ENCODE data around the gene RARB. TPM values are rescaled to one million over a fixed set of nuclear protein-coding genes. Genes with fewer than 3 reads are reported as not detected.

RARB gene
- polyA plus RNA-seq, 1 donor (not counting 4 experiments of a cell fraction or from before 2014, with no cell fraction given), result 0.03 TPM

DNA sequence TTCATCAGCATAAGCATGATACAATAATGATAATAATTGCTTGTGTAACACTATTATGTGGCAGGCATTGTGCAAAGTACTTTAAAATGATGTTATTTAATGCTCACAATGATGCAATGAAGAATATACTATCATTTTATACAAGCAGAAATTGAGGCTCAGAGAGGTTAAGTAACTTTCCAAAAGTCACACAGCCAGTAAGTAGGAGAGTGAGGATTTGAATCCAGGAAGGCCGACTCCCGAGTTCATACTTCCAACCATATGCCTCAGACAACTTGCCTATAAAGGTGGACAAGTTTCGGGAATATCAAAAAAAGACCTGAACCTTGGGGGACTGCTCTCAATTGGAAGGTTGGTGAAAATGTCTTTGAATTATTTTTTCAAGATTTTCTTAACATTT, 19.9 kb downstream of the RARB start:
- Histone ChIP-seq H3K4me1 (ENCODE audit: control insufficient read depth, extremely low read depth, insufficient read depth, low read length) (no peaks in the 10 kb centered on the region), H3K27me3 (ENCODE audit: control insufficient read depth, extremely low read depth, insufficient read depth, low read length) (no peaks in the 10 kb centered on the region), H4K20me1 (ENCODE audit: control insufficient read depth, extremely low read depth, insufficient read depth, low read length) (no peaks in the 10 kb centered on the region), H3K9me3 (ENCODE audit: control insufficient read depth, low read depth, low read length) (no peaks in the 10 kb centered on the region), H3K9ac (ENCODE audit: control insufficient read depth, extremely low read depth, insufficient read depth, low read length) (no peak overlapping the region), H3K9me1 (ENCODE audit: control insufficient read depth, extremely low read depth, insufficient read depth, low read length) (no peaks in the 10 kb centered on the region), H3K4me2 (ENCODE audit: control insufficient read depth, extremely low read depth, insufficient read depth, low read depth, low read length) (no peak overlapping the region), H3K36me3 (ENCODE audit: control insufficient read depth in 2 of 2, extremely low read depth in 1 of 2, insufficient read depth in 2 of 2, low read length in 2 of 2) (no peaks in the 10 kb centered on the region), H3K79me2 (ENCODE audit: control insufficient read depth, insufficient read depth, low read length) (no peaks in the 10 kb centered on the region), H3K27ac (ENCODE audit: control insufficient read depth, insufficient read depth, low read length) (no peak overlapping the region), H2AFZ (ENCODE audit: control insufficient read depth, low read length) (no peak overlapping the region), H3K4me3 (ENCODE audit: control insufficient read depth in 2 of 3, extremely low read depth in 1 of 3, insufficient read depth in 2 of 3, low read depth in 1 of 3, low read length in 3 of 3) (no peak overlapping the region)
- DNase-seq (ENCODE audit: low read depth, low spot score) (no peak), FAIRE-seq (no peak)
- dilution Hi-C loops (cut with MboI; ENCODE audit: extremely low pct_ligation_motif_present, low sequenced_read_pairs), result no loop called here
- TF ChIP-seq, protein P1, sequence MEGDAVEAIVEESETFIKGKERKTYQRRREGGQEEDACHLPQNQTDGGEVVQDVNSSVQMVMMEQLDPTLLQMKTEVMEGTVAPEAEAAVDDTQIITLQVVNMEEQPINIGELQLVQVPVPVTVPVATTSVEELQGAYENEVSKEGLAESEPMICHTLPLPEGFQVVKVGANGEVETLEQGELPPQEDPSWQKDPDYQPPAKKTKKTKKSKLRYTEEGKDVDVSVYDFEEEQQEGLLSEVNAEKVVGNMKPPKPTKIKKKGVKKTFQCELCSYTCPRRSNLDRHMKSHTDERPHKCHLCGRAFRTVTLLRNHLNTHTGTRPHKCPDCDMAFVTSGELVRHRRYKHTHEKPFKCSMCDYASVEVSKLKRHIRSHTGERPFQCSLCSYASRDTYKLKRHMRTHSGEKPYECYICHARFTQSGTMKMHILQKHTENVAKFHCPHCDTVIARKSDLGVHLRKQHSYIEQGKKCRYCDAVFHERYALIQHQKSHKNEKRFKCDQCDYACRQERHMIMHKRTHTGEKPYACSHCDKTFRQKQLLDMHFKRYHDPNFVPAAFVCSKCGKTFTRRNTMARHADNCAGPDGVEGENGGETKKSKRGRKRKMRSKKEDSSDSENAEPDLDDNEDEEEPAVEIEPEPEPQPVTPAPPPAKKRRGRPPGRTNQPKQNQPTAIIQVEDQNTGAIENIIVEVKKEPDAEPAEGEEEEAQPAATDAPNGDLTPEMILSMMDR (optimal IDR thresholded peaks at IDR 0.05 in 1 of 3, IDR thresholded peaks at IDR 0.05 in 1 of 3, conservative IDR thresholded peaks at IDR 0.05 in 1 of 3; ENCODE audit: extremely low read depth in 1 of 3, insufficient read depth in 2 of 3, low read length in 3 of 3), result no peak
- no peak for TF ChIP-seq EZH2 (IDR thresholded peaks at IDR 0.05; ENCODE audit: low read length)

- FAIRE-seq (no peak), DNase-seq (ENCODE audit: low read depth, low spot score) (no peak)
- dilution Hi-C loops (cut with MboI; ENCODE audit: extremely low pct_ligation_motif_present, low sequenced_read_pairs), result no loop called here
- Histone ChIP-seq H3K27me3 (ENCODE audit: control insufficient read depth, extremely low read depth, insufficient read depth, low read length) (no peaks in the 10 kb centered on the region), H2AFZ (ENCODE audit: control insufficient read depth, low read length) (no peak overlapping the region), H3K27ac (ENCODE audit: control insufficient read depth, insufficient read depth, low read length) (no peak overlapping the region), H3K9me1 (ENCODE audit: control insufficient read depth, extremely low read depth, insufficient read depth, low read length) (no peaks in the 10 kb centered on the region), H3K79me2 (ENCODE audit: control insufficient read depth, insufficient read depth, low read length) (no peaks in the 10 kb centered on the region), H3K4me2 (ENCODE audit: control insufficient read depth, extremely low read depth, insufficient read depth, low read depth, low read length) (no peak overlapping the region), H4K20me1 (ENCODE audit: control insufficient read depth, extremely low read depth, insufficient read depth, low read length) (no peaks in the 10 kb centered on the region), H3K36me3 (ENCODE audit: control insufficient read depth in 2 of 2, extremely low read depth in 1 of 2, insufficient read depth in 2 of 2, low read length in 2 of 2) (no peaks in the 10 kb centered on the region), H3K4me1 (ENCODE audit: control insufficient read depth, extremely low read depth, insufficient read depth, low read length) (no peaks in the 10 kb centered on the region), H3K9ac (ENCODE audit: control insufficient read depth, extremely low read depth, insufficient read depth, low read length) (no peak overlapping the region), H3K4me3 (ENCODE audit: control insufficient read depth in 2 of 3, extremely low read depth in 1 of 3, insufficient read depth in 2 of 3, low read depth in 1 of 3, low read length in 3 of 3) (no peak overlapping the region), H3K9me3 (ENCODE audit: control insufficient read depth, low read depth, low read length) (no peaks in the 10 kb centered on the region)
- TF ChIP-seq EZH2 (IDR thresholded peaks at IDR 0.05; ENCODE audit: low read length), result no peak
- TF ChIP-seq, protein P1 (optimal IDR thresholded peaks at IDR 0.05 in 1 of 3, IDR thresholded peaks at IDR 0.05 in 1 of 3, conservative IDR thresholded peaks at IDR 0.05 in 1 of 3; ENCODE audit: extremely low read depth in 1 of 3, insufficient read depth in 2 of 3, low read length in 3 of 3), result no peak
Observed at GRCh38 chr3:25448750-25449692, 21.0 kb downstream of the RARB start.
